OCI-LY3 (cell line): Measurements from ENCODE around the gene NQO2.

Experiments
- H2AFZ ChIP-seq: fragments of 200-600, 300-600 bp; shearing (Covaris generic); 2 replicates; pipeline ENCODE4 v1.6.0; 2014; ENCODE audit warnings: antibody characterized with exemption, low read depth, low read length
- H3K27ac ChIP-seq: fragments of 200-600, 300-600 bp; sonication (generic); 2 replicates; pipeline ENCODE4 v1.5.1; 2014; ENCODE audit warnings: mild to moderate bottlenecking, low read length, moderate library complexity, mixed read lengths
- H3K27me3 ChIP-seq: fragments of 200-600, 300-600 bp; sonication (generic); 2 replicates; pipeline ENCODE4 v1.6.1; 2014; ENCODE audit warnings: low read depth, low read length, mixed read lengths
- H3K36me3 ChIP-seq: fragments of 200-600, 300-600 bp; sonication (generic); replicated peaks from 2 replicates; pipeline ENCODE3; 2014; ENCODE audit warnings: low read depth, low read length, mixed read lengths
- H3K4me1 ChIP-seq: fragments of 300-600, 200-600 bp; sonication (generic); 2 replicates; pipeline ENCODE4 v1.6.1; 2014; ENCODE audit warnings: low read length, mixed read lengths
- H3K4me2 ChIP-seq: fragments of 200-600, 300-600 bp; sonication (generic); 2 replicates; pipeline ENCODE4 v1.6.1; 2014; ENCODE audit warnings: low read length, mixed read lengths
- H3K4me3 ChIP-seq: fragments of 300-600, 200-600 bp; sonication (generic); 2 replicates; pipeline ENCODE4 v1.5.1; 2014; ENCODE audit warnings: antibody characterized with exemption, mild to moderate bottlenecking, low read length, moderate library complexity
- H3K79me2 ChIP-seq: fragments of 300-600, 200-600 bp; shearing (Covaris generic); 2 replicates; pipeline ENCODE4 v1.6.1; 2014; ENCODE audit warnings: mild to moderate bottlenecking, low read length, mixed read lengths
- H3K9ac ChIP-seq: fragments of 300-600, 200-600 bp; shearing (Covaris generic); 2 replicates; pipeline ENCODE4 v1.6.0; 2014; ENCODE audit warnings: mild to moderate bottlenecking, low read length, moderate library complexity
- H3K9me3 ChIP-seq: fragments of 200-600, 300-600 bp; shearing (Covaris generic); 2 replicates; pipeline ENCODE4 v1.6.1; 2014; ENCODE audit warnings: low read length, mixed read lengths; ENCODE audit not compliant: insufficient read depth
- H4K20me1 ChIP-seq: fragments of 200-600, 300-600 bp; sonication (generic); 2 replicates; pipeline ENCODE4 v1.6.1; 2016; ENCODE audit warnings: low read length, mixed read lengths; ENCODE audit not compliant: insufficient read depth
- CTCF ChIP-seq: fragments of 200-600, 300-600 bp; sonication (generic); IDR thresholded peaks from 2 replicates; pipeline ENCODE4 v1.5.1; 2014; ENCODE audit warnings: antibody characterized with exemption, low read length, low read depth
- EZH2phosphoT487 ChIP-seq: fragments of 200-600 bp; shearing (Covaris generic); IDR thresholded peaks from 2 replicates; pipeline ENCODE4 v1.6.1; 2018; ENCODE audit warnings: antibody characterized with exemption, mixed run types, low read depth

The NQO2 gene

GRCh38 chr6:3013901-3014674 lies 14.4 kb downstream of the NQO2 start:
- Histone ChIP-seq H3K27ac (no peak overlapping the region), H2AFZ (no peak overlapping the region), H3K9ac (no peak overlapping the region), H3K36me3 (peaks cover 31% of the 10 kb centered on the region), H4K20me1 (no peaks in the 10 kb centered on the region), H3K9me3 (no peaks in the 10 kb centered on the region; the same call in 1 of the 2 replicates), H3K4me1 (no peaks in the 10 kb centered on the region), H3K4me2 (no peak overlapping the region), H3K4me3 (no peak overlapping the region), H3K79me2 (no peaks in the 10 kb centered on the region), H3K27me3 (no peaks in the 10 kb centered on the region)
- TF ChIP-seq EZH2phosphoT487 (no peak), CTCF (no peak)

- peaks cover 31% of the 10 kb centered on the region for H3K36me3 ChIP-seq
- no peaks in the 10 kb centered on the region for H4K20me1 ChIP-seq
- no peaks in the 10 kb centered on the region; the same call in 1 of the 2 replicates for H3K9me3 ChIP-seq
- H3K4me1 ChIP-seq, result no peaks in the 10 kb centered on the region
- H3K4me2 ChIP-seq, result no peak overlapping the region
- H2AFZ ChIP-seq, result no peak overlapping the region
- no peak for TF ChIP-seq CTCF
- TF ChIP-seq EZH2phosphoT487, result no peak
- no peaks in the 10 kb centered on the region for H3K79me2 ChIP-seq
- H3K4me3 ChIP-seq, result no peak overlapping the region
- H3K9ac ChIP-seq, result no peak overlapping the region
- no peak overlapping the region for H3K27ac ChIP-seq
- no peaks in the 10 kb centered on the region for H3K27me3 ChIP-seq
Measured at GRCh38 chr6:3014675-3015066, 15.0 kb downstream of the NQO2 start.

GRCh38 chr6:3015144-3015543 lies 15.4 kb downstream of the NQO2 start:
- Histone ChIP-seq H3K27me3 (no peaks in the 10 kb centered on the region), H3K79me2 (no peaks in the 10 kb centered on the region), H3K9me3 (no peaks in the 10 kb centered on the region; the same call in 1 of the 2 replicates), H3K36me3 (peaks cover 28% of the 10 kb centered on the region), H3K4me1 (no peaks in the 10 kb centered on the region), H3K9ac (no peak overlapping the region), H3K27ac (no peak overlapping the region), H4K20me1 (no peaks in the 10 kb centered on the region), H3K4me2 (no peak overlapping the region), H3K4me3 (no peak overlapping the region), H2AFZ (no peak overlapping the region)
- TF ChIP-seq EZH2phosphoT487, result no peak
- TF ChIP-seq CTCF, result no peak

- no peak overlapping the region for H3K4me2 ChIP-seq
- no peaks in the 10 kb centered on the region for H3K4me1 ChIP-seq
- no peaks in the 10 kb centered on the region for H3K79me2 ChIP-seq
- no peaks in the 10 kb centered on the region; the same call in 1 of the 2 replicates for H3K9me3 ChIP-seq
- no peaks in the 10 kb centered on the region for H4K20me1 ChIP-seq
- H2AFZ ChIP-seq, result no peak overlapping the region
- no peak overlapping the region for H3K4me3 ChIP-seq
- no peak overlapping the region for H3K9ac ChIP-seq
- H3K36me3 ChIP-seq, result peaks cover 14% of the 10 kb centered on the region
- TF ChIP-seq EZH2phosphoT487 (no peak), CTCF (no peak)
- no peaks in the 10 kb centered on the region for H3K27me3 ChIP-seq
- no peak overlapping the region for H3K27ac ChIP-seq
Measured at GRCh38 chr6:3016473-3017280, 17.0 kb downstream of the NQO2 start.
